Choroid plexus epithelial cell (primary cell): ENCODE data around the gene PBX2.
"Not testable (repeated sequence)": the region's sequence is repeated elsewhere in the genome, so short reads cannot be mapped to it uniquely, and the experiment has no call there.

Experiments
- DNase-seq: peaks from one replicate; pipeline ENCODE4 v3.0.0-alpha.2; 2010; ENCODE audit warnings: low read depth
- H3K4me3 ChIP-seq: 2 replicates; pipeline ENCODE4 v1.5.1; 2011; ENCODE audit warnings: low read depth, mild to moderate bottlenecking, control low read depth, low read length, moderate library complexity
- CTCF ChIP-seq: conservative IDR thresholded peaks from 2 replicates; pipeline ENCODE4 v1.5.1; 2011; ENCODE audit warnings: low read depth, mild to moderate bottlenecking, control low read depth, inconsistent platforms, low read length, moderate library complexity

Gene PBX2

GRCh38 chr6:32146287-32146686 is 43.7 kb downstream of the PBX2 start:
- H3K4me3 ChIP-seq, result no peak overlapping the region
- no peak for DNase-seq
- TF ChIP-seq CTCF, result no peak

GRCh38 chr6:32144238-32144637 is 45.8 kb downstream of the PBX2 start:
- not testable (repeated sequence) for DNase-seq, H3K4me3 ChIP-seq

GRCh38 chr6:32140420-32141046 is 49.5 kb downstream of the PBX2 start:
- DNase-seq, result no peak
- no peak overlapping the region for H3K4me3 ChIP-seq
- no peak for TF ChIP-seq CTCF

GRCh38 chr6:32139590-32139989 is 50.4 kb downstream of the PBX2 start:
- no peak for TF ChIP-seq CTCF
- H3K4me3 ChIP-seq, result no peak overlapping the region
- DNase-seq, result no peak

- H3K4me3 ChIP-seq, result no peak overlapping the region
- no peak for DNase-seq
- TF ChIP-seq CTCF, result no peak
Measured at GRCh38 chr6:32137454-32137853, 52.5 kb downstream of the PBX2 start.
